ENCODE results near the gene RBM38.
"Not testable (repeated sequence)": the region's sequence is repeated elsewhere in the genome, so short reads cannot be mapped to it uniquely, and the experiment has no call there.

The RBM38 gene

DNA sequence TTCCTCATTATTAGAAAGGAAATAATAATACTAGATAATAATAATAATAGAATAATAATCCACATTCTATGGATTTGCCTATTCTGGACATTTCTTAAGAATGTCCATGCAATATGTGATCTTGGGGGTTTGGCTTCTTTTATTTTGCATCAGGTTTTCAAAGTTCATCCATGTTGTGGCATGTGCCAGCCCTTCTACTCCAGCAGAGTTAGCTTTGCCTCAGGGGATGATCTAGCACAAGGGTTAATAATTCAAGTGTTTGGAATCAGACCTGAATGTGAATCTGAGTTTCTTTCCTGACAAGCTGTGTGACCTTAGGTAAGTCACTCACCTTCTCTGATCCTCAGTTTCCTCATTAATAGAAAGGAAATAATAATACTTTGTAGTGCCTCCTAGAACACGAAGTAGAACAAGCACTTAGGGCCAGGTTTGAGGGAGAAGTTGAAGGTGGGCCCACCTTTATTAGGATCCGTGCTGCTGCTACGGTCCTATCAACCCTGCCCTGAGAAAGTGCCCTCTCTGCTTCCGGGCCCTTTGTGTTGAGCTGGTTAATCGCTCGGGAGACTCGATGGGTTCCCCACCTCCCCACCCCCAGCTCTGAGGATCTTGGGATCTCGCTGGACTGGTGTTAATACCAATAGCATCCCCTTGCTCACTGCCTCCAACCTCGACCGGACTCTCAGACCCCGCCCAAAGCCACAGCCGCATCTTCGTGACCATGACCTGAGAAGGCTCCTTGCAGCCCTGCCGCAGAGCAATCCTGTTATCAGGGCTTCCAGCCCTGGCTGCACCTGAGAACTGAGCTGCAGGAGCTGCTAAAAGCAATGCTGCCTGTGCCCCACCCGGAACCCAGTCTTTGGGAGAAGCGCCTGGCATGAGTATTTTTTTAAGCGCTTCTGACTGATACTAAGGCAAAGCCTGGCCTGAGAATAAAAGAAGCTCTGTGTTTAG lies 26.9 kb downstream of the RBM38 start:
- DNase-seq (ENCODE audit: low spot score) = no peak

GRCh38 chr20:57419479-57419878 lies 28.3 kb downstream of the RBM38 start:
- not testable (repeated sequence) for DNase-seq (ENCODE audit: low spot score)

DNA sequence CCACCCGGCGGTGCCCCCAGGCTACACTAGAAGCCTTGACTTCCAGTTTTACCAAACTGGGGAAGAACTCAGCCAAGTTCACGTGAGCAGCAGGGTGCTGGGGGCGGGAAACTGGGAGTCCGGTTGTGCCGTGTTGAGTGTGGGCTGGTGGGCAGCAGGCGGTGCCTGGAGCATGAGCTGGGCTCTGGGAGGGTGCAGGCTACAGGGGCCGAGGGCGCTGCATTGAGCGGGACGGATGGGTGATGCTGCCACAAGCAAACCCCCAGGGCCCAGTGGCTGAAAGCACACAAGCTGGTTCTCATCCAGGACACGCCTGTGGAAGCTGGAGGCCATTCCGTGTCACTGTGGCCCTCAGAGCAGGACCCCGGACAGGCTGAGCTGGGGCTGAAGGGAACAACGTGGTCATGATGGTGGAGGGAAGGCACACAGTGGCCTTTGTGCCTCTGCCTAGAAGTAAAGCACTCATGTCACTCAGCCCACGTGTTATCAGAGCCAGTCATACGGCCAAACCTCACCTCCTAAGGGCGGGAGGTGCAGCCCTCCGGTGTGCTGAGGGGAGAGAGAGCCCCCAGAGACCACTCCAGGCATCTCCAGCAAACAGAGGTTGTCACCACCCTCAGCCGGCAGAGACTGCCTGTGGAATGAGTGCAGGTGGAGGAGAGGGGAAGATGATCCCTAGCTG lies 29.5 kb downstream of the RBM38 start:
- no peak for DNase-seq (ENCODE audit: low spot score)

DNA sequence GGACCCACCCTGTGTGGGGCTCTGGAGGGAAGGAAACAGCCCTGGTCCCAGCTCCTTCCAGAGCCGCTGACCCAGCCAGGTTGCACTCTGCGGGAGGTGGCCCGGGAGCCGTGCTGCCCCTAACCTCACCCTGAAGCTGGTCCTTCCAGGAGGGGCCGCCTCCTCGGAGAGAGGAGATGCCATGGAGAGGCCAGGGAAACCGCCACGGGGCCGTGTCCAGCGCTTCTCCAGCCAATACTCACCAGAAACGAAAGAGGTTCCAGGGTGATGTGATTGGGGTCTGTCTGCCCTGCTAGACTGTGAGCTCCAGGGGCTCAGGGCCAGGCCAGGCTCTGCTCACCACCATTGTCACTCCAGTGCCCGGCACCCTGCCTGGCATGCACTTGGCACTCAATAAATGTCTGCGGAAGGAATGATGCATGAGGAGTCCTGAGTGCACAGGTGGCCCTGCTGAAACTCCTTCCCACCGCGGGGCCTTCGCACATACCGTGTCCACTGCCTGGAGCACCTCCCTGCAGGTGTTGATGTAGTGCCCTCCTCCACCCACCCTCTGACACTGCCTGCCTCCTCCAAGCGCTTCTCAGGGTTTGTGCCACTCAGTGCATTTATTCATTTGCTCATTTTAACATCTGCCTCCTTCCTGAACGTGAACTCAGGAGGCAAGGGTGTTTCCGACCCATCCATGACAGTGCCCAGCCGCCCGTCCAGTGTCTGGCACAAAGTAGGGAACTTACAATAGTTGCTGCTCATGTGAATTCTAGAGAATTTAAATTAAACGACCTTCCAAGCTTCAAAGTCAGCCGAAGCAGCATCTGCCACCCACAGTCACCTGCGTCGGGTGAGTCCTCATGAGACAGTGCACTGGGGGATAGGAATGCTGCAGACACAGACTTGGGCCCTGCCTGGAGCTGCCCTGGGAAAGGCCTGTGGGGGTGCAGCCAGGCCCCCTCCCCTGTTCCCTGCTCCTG lies 30.3 kb downstream of the RBM38 start:
- DNase-seq (ENCODE audit: low spot score) = no peak

- no peak for DNase-seq (ENCODE audit: low spot score)
Measured at GRCh38 chr20:57422254-57422653, 31.1 kb downstream of the RBM38 start.

GRCh38 chr20:57425150-57426013 lies 34.2 kb downstream of the RBM38 start:
- no peak for DNase-seq (ENCODE audit: low spot score)

- no peak for DNase-seq (ENCODE audit: low spot score)
Measured at GRCh38 chr20:57426271-57426689, 35.1 kb downstream of the RBM38 start.

- DNase-seq (ENCODE audit: low spot score) = no peak
Measured at GRCh38 chr20:57426831-57427230, 35.6 kb downstream of the RBM38 start.

- no peak for DNase-seq (ENCODE audit: low spot score)
Measured at GRCh38 chr20:57428324-57429158, 37.3 kb downstream of the RBM38 start.

DNA sequence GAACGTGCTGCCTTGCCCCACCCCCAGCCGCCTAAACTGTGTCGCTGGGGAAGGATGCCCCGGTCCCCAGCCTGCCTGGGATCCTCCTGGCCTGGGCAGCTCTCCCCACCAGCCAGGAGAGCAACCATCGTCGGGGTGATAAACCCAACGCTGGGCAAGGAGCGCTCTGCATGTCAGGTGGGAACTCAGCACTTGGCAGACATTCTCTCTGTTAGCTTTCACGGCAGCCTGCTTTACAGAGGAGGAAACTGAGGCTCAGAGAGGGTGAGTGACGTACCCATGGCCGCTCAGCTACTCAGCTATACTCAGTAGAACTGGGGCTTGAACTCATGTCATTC lies 37.9 kb downstream of the RBM38 start:
- DNase-seq (ENCODE audit: low spot score) = no peak

- DNase-seq (ENCODE audit: low spot score) = no peak
Measured at GRCh38 chr20:57429580-57430200, 38.5 kb downstream of the RBM38 start.

GRCh38 chr20:57430201-57430596 lies 39.0 kb downstream of the RBM38 start:
- not testable (repeated sequence) for DNase-seq (ENCODE audit: low spot score)

DNA sequence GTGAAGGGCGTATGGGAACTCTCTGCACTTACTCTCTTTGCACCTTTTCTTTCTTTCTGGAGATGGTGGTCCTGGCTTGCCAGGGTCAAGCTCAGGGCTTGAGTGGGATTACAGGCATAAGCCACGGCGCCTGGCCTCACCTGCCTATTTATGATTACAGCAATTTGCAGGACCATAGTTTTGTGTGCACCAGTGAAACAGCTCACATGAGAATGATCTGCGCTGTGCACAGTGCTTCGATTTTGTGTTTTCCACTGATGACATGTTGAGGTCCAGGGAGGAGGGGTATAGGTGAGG lies 40.3 kb downstream of the RBM38 start:
- DNase-seq (ENCODE audit: low spot score) = no peak

GRCh38 chr20:57432480-57432861 lies 41.3 kb downstream of the RBM38 start:
- DNase-seq (ENCODE audit: low spot score) = no peak

GRCh38 chr20:57432862-57433491 lies 41.8 kb downstream of the RBM38 start:
- DNase-seq (ENCODE audit: low spot score) = no peak

DNA sequence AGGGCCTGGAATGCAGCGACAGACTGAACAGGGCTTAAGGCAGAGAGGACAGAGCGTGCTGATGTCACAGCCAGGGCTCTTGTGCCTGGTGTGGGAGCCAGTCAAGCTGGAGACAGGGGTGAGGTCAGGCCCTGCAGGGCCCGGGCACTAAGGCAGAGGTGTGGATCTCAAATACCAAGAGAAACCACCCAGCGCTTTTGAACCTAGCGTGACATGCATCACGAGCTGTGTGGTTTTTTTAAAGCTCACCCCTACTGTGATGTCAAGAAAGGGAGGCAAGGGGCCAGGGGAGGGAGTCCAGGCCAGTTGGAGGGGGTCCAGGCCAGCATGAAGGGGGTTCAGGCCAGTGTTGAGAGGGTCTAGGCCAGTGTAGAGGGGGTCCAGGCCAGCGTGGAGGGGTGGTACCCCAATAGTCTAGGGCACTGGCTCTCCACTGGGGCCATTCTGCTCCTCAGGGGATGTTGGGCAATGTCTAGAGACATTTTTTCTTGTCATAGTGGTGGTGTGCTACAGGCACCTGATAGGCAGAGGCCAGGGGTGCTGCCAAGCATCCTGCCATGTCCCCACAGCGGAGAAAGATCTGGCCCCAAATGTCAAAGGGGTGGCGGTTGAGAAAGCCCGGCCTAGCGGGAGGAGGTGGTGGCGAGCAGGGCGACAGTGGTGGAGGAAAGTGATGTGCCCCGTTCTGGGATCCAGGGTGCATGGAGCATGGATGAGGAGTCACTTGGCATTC lies 42.6 kb downstream of the RBM38 start:
- DNase-seq (ENCODE audit: low spot score) = no peak

DNA sequence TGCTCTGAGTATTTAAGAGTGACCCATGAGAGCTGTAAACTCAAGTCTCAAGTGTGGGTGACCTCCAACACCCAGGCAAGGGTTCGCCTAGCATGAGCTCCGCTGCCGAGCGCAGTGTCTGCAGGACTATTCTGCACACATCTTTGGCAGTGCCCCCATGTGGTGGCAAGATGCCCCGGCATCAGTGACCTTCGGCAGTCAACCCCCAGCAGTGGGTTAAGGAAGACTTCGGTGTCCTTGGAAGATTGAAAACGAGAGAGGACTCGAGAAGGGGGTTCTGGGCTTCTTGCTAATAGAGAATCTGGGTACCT lies 43.1 kb downstream of the RBM38 start:
- DNase-seq (ENCODE audit: low spot score) = no peak

- DNase-seq (ENCODE audit: low spot score) = no peak
Measured at GRCh38 chr20:57435105-57435497, 43.9 kb downstream of the RBM38 start.
